ENCODE results near the gene ANGEL2. TPM values are rescaled to one million over a fixed set of nuclear protein-coding genes. Genes with fewer than 3 reads are reported as not detected.
"Not testable (repeated sequence)": the region's sequence is repeated elsewhere in the genome, so short reads cannot be mapped to it uniquely, and the experiment has no call there.

The ANGEL2 gene
- polyA plus RNA-seq, 4 donors: 31.7 to 61.7 (median 39.6) TPM

DNA sequence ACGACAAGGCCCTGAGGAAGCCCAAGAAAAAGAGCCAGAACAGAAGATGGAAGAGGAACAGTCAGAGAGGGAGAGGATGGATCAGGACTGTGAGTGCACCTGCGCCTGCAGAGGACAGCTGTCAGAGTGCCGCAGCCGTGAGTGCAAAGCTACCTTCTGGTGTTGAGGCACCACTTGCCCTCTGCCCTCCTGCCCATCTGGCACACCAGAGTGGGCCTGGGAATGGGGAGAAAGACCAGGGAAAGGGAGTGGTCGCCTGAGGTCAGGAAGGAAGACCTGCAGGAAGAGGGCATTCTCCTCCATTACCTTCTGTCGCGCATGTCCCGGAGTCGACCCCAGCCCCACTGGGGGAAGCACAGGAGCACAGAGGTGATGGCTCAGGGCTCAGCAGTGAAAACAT is 39.1 kb downstream of the ANGEL2 start:
- DNase-seq (ENCODE audit: low read depth in 4 of 4, low spot score in 2 of 4): no peak

DNA sequence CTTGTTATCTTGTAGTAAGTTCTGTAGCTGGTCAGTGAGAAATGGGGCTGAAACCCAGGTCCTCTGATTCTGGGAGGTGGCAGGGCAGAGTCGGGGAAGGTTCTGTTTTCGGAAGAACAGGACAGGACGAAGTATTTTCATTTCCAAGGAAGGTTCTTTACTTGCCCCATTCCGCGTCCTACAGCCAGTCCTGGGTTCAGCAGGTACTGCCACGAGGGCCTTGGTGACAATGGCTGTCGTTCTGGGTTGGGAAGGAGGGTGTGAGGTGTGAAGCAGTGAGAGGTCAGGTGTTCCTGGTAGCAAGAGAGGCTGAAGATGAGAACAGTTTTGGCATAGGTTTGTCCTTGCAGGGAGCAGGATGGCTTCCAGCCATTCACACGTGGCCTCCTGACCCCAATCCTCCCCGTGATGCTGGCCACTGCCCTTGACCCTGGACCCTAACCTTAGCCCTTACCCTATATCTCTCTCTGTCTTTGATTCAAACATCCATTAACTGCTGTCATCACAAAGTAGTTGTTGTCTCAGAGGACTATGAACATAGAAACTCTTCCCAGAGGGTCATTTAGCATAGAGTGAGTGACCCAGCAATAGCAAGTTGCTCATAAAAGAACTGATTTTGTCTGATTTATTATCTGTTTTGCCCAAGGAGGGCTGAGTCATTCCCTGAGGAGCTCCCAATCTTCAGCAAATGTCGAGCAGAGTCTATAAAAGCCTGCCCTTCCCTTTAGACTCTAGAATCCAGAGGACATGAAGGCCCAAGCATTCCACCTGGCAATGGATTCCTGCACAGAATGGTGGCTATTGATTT is 40.4 kb downstream of the ANGEL2 start:
- no peak for DNase-seq (ENCODE audit: low read depth in 4 of 4, low spot score in 2 of 4)

DNA sequence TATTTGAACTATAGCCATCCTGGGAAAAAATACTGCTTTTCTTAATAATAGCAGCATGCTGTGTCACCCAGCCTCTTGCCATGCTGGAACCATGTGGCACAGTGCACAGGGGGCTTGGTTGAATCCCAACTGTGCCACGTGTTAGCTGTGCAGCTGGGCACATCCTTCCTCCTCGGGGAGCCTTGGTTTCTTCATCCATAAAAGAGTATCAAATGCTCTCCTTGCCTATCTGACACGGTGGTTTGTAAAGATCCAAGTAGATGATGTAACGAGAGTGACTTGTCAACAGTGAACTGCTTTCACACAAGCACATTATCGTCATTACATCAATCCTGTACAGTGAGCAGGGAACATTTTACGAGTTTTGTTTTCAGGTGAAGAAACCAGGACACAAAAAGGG is 41.0 kb downstream of the ANGEL2 start:
- DNase-seq (ENCODE audit: low read depth in 4 of 4, low spot score in 2 of 4): no peak

DNA sequence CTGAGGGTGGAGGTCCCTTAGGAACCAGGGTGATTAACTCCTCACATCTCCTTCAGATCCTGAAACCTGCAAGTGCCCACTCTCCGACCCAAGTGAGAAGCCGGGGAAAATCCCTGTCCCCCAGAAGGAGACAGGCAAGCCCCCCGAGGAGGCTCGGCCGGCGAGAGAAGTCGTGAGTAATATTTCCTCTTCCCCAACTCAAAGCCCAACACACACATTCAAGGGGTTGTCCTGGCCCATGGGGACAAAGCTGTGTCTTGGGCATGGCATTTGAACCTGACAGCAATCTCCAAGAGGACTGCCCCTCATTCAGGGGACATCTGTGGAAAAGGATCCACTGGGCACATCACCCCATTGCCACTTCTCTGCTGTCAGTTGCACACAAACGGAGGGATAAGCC is 41.8 kb downstream of the ANGEL2 start:
- DNase-seq (ENCODE audit: low read depth in 4 of 4, low spot score in 2 of 4): no peak

DNA sequence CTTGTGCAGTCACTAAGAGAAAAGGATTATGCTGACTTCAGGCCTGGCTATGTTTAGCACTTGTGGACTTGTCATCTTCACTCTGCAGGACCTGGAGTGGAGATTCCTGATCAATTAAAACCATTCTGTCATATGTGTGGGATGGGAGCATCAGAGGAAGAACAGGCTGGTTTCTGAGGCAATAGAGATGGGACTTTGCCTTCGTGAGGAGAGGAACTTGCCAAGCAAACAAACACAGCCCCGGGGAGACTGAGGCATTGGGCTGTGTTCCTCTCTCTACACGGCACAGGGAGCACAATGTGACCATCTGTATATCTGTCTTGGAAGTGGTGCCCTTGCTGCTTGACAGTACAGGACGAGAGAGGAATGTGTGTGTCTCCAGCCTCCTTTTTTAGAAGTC is 42.2 kb downstream of the ANGEL2 start:
- DNase-seq (ENCODE audit: low read depth in 4 of 4, low spot score in 2 of 4): no peak

DNA sequence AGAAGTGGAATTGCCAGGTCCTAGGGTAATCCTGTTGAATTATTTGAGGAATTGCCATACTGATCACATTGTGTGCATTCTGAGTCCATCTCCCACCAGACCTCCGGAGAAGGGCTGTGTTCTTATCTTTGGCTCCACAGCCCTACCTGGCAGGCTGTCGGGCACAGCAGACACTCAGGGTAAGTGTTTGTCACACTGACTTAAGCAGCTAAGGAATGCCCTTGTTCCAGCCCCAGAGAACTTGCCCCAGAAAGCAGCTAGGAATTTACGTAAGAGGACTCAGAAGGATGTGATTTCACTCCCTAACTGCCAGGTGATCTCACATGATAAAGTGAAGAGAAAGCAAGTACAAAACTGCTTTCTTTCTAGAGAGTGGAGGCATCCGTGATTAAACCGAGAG is 44.4 kb downstream of the ANGEL2 start:
- no peak for DNase-seq (ENCODE audit: low read depth in 4 of 4, low spot score in 2 of 4)

DNA sequence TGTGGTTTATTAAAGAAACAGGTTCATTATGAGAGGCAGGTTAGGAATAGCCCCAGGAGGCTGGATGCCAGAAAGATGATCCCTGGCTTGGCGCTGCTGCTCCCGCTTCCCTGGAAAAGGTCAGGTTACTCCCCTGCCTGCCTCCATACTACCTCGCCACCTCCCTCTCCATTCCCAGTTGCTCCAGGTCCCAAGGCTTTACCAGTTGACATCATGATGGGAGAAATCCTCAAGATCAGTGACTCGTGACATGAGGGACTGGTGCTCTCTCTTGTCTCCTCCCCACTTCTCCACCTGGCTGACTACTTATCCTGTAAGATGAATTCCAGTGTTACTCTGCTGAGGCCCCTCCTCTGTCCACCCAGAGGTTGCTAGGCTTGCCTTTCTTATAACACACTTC is 45.6 kb downstream of the ANGEL2 start:
- peak in 1 of 4 donors; percentile 26 for DNase-seq (ENCODE audit: low read depth in 4 of 4, low spot score in 2 of 4)

DNA sequence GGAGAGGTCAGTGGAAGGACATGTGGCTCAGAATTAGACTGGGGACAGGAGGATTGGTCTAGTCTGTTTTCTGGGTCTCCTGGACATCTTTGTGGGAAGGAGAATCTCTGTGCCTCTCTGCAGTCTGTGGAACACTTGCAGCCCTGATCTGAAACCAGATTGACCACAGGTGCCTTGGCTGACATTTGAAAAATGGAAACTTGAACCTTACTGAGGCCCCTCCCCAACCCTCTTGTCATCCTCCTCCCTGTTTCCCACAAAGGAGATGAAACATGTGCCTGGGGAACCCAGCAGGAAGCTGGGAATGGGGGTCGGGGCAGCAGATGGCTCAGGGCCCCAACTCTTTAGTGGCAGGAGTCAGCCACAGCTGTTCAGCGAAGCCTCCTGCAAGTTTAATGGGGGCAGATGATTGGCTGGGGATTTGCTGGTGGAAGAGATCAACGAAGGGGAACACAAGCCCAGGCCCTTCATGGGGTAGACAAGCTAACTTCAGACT is 47.3 kb downstream of the ANGEL2 start:
- no peak for DNase-seq (ENCODE audit: low read depth in 4 of 4, low spot score in 2 of 4)

DNA sequence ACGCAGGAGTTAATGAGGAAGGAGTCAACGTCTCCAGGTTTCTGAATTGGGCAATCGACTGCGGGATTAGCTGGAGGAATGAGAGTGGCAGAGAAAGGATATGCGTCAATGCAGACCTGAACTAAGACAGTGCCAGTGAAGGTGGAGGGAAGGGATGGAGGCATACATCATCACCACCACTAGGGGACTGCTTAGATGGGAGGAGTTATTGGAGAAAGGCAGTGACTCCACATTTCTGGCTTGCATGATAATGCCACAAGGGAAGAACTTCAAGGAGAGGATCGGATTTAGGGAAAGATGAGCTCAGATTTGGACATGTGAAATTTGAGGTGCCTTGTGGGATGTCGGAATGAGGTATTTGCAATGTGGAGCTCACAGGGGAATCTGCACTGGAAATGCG is 47.9 kb downstream of the ANGEL2 start:
- DNase-seq (ENCODE audit: low read depth in 4 of 4, low spot score in 2 of 4): no peak

DNA sequence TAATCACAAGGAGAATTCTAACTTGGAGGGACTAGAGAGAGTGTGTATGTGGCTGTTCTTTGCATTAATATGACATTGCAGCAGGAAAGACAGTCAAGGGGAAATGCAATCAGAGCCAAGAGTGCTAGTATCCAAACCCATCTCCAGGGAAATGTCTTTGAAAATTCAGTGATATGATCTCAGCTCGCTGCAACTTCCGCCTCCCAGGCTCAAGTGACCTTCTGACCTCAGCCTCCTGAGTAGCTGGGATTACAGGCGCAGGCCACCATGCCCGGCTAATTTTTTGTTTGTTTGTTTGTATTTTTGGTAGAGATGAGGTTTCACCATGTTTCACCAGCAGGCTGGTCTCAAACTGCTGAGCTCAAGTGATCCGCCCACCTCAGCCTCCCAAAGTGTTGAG is 49.1 kb downstream of the ANGEL2 start:
- DNase-seq (ENCODE audit: low read depth in 4 of 4, low spot score in 2 of 4): no peak

DNA sequence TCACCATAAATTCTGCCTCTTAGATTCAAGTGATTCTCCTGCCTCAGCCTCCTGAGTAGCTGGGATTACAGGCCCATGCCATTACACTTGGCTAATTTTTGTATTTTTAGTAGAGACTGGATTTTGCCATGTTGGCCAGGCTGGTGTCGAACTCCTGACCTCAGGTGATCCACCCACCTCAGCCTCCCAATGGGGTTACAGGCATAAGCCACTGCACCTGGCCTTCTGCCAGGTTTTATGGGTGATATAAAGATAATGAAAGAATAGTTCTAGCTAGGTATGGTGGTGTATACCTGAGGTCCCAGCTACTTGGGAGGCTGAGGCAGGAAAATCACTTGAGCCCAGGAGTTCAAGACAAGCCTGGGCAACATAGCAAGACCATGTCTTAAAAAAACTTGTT is 50.7 kb downstream of the ANGEL2 start:
- DNase-seq (ENCODE audit: low read depth in 4 of 4, low spot score in 2 of 4): not testable (repeated sequence)

DNA sequence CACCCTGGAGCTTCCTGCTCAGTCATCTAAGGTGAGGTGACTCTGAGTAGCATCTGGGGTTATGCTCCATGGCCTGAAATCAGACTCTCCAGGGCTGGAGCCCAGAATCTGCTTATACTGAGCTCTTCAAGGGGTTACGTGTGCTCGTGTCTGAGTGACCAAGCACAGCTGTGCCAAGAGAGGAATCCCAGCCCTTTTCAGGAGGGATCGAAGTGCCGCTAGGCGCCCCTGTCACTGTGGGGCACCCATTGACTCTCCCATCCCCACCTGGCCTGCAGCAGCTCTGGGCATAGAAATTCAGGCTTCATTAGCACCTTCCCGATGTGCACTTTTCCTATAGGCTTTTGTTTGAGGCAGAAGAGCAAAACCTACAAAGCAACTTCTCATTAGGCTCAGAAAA is 51.6 kb downstream of the ANGEL2 start:
- no peak for DNase-seq (ENCODE audit: low read depth in 4 of 4, low spot score in 2 of 4)

DNA sequence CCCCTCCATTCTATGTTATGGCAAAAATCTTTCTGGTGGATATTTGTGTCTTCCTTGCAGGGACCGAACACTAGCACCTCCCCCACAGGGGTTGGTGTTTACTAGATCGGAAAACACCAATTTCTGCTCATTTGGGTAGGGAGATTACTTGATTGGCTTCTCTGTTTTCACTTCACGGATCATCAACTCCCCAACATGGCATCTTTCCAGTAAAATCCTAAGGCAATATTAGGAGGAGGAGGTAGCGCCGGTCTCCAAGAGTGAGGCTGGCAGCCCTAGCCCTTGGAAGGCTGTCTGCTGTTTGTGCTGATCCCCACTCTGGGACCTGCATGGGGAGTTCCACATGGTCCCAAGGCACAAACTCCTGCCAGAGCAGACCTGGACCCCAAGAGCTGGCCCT is 53.2 kb downstream of the ANGEL2 start:
- DNase-seq (ENCODE audit: low read depth in 4 of 4, low spot score in 2 of 4): no peak

DNA sequence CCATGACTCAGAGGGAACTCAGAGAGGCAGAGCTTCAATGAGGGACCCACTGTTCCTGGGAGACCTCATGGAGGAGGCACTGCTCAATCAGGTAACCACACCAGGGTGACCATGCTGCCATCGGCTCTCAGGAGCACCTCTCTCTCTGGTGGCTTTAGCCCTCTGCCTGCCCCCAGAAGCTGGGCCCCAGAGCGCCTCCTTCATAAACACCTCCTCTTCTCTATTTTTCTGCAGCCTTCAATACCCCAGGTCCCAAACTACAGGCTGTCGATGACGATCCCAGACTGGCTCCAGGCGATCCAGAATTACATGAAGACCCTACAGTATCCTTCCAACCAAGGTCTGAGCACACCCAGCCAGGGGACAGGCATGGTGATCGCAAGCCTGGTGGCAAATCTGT is 54.7 kb downstream of the ANGEL2 start:
- no peak for DNase-seq (ENCODE audit: low read depth in 4 of 4, low spot score in 2 of 4)

DNA sequence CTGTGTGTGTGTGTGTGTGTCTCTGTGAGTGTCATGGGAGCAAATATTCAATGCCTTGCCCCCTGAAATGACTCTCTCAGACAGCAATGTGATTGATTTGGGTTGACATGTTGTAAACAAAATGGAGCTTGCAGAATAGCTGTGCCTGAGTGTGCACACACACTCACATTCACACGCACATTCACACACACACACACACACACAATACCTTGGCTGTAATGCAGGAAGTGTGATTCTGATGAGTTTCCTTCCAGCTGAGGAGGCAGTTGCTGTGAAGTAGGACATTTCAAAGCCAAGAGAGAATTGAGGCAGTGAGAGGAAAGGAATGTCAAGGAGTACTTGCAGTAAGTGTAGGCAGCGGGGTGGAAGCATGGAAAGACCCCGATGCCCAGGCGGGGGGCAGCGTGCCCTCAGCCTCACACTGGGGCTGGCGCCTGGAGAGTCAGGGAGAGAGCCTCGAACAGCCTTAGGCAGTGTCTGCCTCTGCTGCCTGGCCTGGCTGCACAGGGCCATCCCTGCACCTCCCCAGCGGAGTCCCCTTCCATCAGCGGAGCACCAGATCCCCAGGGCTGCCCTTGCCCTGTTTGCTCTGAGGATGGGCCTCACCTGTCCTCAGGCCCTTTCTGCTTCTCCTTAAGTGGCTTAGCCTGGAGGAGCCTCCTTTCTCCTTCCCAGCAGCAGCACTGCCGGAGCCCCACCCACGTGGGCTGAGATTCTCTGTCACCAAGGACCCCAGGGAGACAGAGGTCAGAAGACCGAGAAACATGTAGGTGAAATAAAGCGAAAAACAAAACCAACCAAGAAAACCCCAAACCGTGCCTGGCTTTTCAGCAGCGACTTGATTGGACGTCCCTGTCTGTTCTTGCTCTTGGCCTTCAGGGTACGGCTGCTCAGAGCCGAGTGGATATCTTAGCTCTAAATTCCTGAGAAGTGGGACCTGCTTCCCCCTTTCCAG is 56.1 kb downstream of the ANGEL2 start:
- DNase-seq (ENCODE audit: low read depth in 4 of 4, low spot score in 2 of 4): no peak

DNA sequence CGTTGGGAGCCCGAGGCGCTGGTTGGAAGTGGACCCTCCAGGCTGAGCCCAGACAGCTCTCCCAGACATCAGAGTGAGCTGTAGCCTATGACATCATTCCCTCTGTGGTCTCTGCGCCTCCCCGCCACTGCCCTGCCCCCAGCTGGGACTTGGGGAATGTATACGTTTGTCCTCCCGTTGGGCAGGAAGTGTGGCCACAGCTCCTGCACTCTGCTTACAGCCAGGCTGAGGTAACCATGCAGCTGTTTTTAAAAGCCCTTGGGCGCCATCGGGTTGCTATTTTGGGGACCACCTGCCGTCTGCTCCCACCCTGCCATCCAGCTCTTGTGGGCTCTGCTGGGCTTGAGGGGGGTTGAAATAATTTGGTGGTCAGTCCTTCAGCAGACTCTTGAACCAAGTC is 57.5 kb downstream of the ANGEL2 start:
- no peak for DNase-seq (ENCODE audit: low read depth in 4 of 4, low spot score in 2 of 4)

DNA sequence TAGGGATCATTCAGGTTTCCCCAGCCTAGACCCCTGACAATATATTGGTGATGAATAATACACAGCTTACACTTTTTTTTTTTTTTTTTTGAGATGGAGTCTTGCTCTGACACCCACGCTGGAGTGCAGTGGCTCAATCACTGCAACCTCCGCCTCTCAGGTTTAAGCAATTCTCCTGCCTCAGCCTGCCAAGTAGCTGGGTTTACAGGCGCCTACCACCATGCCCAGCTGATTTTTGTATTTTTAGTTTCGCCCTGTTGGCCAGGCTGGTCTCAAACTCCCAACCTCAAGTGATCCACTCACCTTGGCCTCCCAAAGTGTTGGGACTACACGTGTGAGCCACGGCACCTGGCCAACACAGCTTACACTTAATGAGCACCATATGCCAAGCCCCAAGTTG is 58.1 kb downstream of the ANGEL2 start:
- DNase-seq (ENCODE audit: low read depth in 4 of 4, low spot score in 2 of 4): no peak

DNA sequence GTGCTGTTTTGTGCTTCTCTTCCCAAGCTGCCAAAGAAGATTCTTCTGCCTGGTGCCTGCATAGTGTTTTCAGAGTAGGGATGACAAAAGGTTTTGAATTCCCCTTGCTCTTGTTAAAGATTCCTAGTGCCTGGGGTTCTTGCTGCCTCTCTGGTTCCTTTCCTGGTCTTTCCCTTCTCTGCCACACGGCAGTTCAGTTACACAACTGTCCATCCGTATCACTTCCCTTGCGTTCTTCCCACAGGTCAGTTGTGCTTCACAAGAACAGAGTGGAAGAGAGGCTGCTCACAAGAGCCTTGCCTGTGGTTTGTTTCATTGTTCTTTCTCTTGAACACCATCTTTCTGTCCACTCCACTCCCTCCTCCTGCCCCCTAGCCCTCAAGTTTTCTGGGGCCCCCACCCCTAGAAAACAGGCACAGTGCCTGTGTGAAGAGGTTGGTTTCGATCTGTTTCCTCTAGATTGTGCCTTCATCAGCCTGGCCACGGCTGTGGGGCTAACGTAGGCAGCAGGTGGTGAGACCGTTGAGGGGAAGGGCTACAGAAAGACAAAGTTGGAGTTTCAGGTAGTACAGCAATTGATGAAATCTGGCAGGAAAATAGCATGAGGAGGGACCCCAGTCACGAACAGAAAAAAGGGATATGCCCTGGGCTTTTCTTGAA is 59.6 kb downstream of the ANGEL2 start:
- no peak for DNase-seq (ENCODE audit: low read depth in 4 of 4, low spot score in 2 of 4)

DNA sequence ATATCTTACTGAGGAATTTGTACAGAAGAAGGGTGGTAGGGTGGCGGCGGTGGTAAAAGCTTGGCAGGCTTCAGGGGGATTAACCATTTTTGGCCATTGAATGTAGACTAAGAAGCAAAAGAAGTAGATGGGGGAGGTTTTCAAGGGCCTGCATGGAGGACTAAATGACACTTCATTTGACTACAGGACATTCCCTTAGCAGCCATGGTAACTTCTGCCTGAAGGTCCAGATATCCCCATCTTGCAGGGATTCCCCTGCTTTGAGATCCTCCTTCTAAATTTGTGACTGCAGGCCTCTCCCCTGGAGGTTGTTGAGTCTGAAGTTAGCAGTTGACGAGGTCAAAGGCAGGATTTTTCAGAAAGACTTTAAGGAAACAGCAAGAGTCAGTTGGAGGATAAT is 60.6 kb downstream of the ANGEL2 start:
- no peak for DNase-seq (ENCODE audit: low read depth in 4 of 4, low spot score in 2 of 4)

DNA sequence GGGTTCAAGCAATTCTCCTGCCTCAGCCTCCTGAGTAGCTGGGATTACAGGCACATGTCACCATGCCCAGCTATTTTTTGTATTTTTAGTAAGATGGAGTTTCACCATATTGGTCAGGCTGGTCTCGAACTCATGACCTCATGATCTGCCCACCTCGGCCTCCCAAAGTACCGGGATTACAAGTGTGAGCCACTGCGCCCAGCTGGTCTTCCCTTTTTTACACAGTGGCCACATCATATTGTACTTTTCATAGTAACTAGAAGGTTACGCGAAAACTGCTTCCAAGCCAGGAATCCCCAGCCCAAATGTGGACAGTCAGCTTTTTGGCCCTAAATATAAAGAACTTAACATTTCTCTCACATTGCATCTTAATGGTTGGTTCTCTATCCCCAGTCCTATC is 61.2 kb downstream of the ANGEL2 start:
- no peak for DNase-seq (ENCODE audit: low read depth in 4 of 4, low spot score in 2 of 4)

DNA sequence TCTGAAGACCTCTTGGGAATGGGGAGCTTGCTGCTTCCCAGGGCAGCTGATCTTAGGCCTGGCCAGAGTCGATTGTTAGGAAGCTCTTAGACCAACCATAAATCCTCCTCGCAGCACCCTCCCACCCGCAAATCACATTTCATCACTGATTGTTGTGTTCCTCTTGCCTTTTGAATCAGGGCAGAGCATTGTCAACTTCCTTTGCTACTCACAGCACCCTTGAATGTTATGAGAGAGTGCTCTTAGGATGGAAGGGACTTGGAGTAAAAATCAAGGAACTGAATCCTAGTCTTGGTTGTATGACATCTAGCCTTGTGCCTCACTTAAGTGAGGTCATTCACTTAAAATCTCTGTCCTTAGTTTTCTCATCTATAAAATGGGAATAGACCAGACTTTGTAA is 62.3 kb downstream of the ANGEL2 start:
- DNase-seq (ENCODE audit: low read depth in 4 of 4, low spot score in 2 of 4): no peak
